ENCODE measurements around the gene LCOR. TPM values are rescaled to one million over a fixed set of nuclear protein-coding genes. Genes with fewer than 3 reads are reported as not detected.

Gene LCOR
- total and polyA plus RNA-seq, 9 of the 15 experiments (the other 6 are each of a cell fraction or from before 2014, with no cell fraction given): 3.6 to 25.2 (median 14.4) TPM

DNA sequence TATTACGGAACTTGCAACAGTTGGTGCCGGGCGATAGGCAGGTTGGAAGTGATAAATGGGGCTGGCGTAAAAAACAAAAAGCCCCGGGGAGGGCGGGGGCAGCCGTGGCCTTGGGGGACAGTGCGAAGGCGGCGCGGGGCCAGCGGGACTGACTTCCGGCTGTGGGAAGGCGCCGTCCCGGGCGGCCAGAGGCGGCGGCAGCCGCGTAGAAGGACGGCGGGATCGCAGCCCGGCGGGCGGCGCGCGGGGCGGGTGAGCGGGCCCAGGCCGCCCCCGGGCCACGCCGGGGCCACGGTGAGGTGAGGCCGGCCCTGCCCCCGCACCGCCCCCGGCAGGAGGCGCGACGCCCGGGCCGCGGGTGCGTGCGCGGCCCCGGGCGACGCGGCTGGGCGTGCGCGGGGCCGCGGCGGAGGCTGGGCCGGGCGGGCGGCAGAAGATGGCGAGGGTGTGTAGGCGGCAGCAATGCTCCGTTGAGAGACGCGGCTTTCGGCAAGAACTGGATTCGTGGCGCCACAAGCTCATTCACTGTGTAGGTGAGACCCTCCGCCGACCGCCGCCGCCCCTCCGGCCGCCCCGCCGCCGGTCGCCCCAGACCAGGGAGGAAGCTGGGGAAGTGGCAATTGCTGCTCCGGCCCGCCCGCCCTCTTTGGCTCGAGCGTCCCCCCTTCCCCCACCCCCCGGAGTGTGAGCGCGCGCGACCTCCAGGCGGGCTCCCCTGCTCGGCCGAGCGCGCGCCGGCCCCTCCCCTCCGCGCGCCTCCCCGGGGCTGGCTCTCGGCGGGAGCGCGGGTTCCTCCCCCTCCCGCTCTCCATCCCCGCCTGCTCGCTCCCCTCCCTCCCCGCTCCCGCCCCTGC, at the start of gene LCOR (continued):
- no peak for TF ChIP-seq FIP1L1 (IDR thresholded peaks at IDR 0.05; ENCODE audit: low read depth, low read length, poor library complexity, severe bottlenecking)
- TF ChIP-seq, protein P1, sequence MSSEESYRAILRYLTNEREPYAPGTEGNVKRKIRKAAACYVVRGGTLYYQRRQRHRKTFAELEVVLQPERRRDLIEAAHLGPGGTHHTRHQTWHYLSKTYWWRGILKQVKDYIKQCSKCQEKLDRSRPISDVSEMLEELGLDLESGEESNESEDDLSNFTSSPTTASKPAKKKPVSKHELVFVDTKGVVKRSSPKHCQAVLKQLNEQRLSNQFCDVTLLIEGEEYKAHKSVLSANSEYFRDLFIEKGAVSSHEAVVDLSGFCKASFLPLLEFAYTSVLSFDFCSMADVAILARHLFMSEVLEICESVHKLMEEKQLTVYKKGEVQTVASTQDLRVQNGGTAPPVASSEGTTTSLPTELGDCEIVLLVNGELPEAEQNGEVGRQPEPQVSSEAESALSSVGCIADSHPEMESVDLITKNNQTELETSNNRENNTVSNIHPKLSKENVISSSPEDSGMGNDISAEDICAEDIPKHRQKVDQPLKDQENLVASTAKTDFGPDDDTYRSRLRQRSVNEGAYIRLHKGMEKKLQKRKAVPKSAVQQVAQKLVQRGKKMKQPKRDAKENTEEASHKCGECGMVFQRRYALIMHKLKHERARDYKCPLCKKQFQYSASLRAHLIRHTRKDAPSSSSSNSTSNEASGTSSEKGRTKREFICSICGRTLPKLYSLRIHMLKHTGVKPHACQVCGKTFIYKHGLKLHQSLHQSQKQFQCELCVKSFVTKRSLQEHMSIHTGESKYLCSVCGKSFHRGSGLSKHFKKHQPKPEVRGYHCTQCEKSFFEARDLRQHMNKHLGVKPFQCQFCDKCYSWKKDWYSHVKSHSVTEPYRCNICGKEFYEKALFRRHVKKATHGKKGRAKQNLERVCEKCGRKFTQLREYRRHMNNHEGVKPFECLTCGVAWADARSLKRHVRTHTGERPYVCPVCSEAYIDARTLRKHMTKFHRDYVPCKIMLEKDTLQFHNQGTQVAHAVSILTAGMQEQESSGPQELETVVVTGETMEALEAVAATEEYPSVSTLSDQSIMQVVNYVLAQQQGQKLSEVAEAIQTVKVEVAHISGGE (CRISPR knock-in tag; IDR thresholded peaks at IDR 0.05): no peak
- TF ChIP-seq YY1 (IDR thresholded peaks at IDR 0.05; ENCODE audit: borderline replicate concordance in 1 of 3, control insufficient read depth in 1 of 3, extremely low read depth in 1 of 3, insufficient read depth in 3 of 3, insufficient read length in 1 of 3, insufficient replicate concordance in 2 of 3, low read depth in 1 of 3, low read length in 2 of 3): peak in 2 of 3 experiments; percentile 55 to 69
- no peak for TF ChIP-seq CHD4 (IDR thresholded peaks at IDR 0.05; ENCODE audit: insufficient read depth, insufficient replicate concordance, low read depth, low read length, poor library complexity, severe bottlenecking)
- peak; percentile 74 for TF ChIP-seq CBFA2T3 (IDR thresholded peaks at IDR 0.05)
- 0 out of 4 replicates have a peak, but pooled peaks of 1 of the 2 experiments have one; percentile 22 for TF ChIP-seq RCOR1 (IDR thresholded peaks at IDR 0.05; ENCODE audit: borderline replicate concordance in 1 of 2, low read depth in 2 of 2, low read length in 2 of 2)
- TF ChIP-seq SOX6 (IDR thresholded peaks at IDR 0.05): no peak
- TF ChIP-seq ZNF77 (CRISPR knock-in tag; IDR thresholded peaks at IDR 0.05): no peak
- 0 out of 2 replicates have a peak, but pooled peaks have one; percentile 5 for TF ChIP-seq E2F3 (CRISPR knock-in tag; IDR thresholded peaks at IDR 0.05)
- TF ChIP-seq ELF4 (CRISPR knock-in tag; IDR thresholded peaks at IDR 0.05): no peak
- TF ChIP-seq, protein P2, sequence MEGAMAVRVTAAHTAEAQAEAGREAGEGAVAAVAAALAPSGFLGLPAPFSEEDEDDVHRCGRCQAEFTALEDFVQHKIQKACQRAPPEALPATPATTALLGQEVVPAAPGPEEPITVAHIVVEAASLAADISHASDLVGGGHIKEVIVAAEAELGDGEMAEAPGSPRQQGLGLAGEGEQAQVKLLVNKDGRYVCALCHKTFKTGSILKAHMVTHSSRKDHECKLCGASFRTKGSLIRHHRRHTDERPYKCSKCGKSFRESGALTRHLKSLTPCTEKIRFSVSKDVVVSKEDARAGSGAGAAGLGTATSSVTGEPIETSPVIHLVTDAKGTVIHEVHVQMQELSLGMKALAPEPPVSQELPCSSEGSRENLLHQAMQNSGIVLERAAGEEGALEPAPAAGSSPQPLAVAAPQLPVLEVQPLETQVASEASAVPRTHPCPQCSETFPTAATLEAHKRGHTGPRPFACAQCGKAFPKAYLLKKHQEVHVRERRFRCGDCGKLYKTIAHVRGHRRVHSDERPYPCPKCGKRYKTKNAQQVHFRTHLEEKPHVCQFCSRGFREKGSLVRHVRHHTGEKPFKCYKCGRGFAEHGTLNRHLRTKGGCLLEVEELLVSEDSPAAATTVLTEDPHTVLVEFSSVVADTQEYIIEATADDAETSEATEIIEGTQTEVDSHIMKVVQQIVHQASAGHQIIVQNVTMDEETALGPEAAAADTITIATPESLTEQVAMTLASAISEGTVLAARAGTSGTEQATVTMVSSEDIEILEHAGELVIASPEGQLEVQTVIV (CRISPR knock-in tag; IDR thresholded peaks at IDR 0.05; ENCODE audit: borderline replicate concordance): no peak
- no peak for TF ChIP-seq BHLHE40 (IDR thresholded peaks at IDR 0.05; ENCODE audit: low read length)
- TF ChIP-seq BCL6 (CRISPR knock-in tag; IDR thresholded peaks at IDR 0.05): no peak
- no peak for TF ChIP-seq TCF7L2 (IDR thresholded peaks at IDR 0.05; ENCODE audit: low read depth, low read length)
- no peak for TF ChIP-seq ZZZ3 (IDR thresholded peaks at IDR 0.05)
